ENCODE measurements around the gene TWIST2.

DNA sequence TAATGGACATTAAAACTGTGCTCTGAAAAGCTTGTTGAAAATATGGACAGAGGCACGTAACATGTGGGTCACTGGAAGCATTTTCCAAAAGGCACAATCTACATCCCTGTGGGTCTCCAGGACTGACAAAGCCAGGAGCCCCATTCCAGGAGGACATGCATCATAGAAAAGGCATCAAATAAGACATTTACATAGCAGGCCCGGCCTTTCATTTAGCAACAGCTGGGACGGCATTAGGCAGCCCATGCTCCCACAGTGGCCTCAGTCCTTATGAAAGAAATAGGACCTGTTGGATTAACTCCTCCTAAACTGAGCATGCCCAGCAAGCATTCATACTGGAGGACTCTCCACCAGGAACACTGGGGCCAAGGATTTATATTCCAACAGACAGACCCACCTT is 72.2 kb downstream of the TWIST2 start:
- TF ChIP-seq EP300 (IDR thresholded peaks at IDR 0.05) = no peak
- TF ChIP-seq, protein P1, sequence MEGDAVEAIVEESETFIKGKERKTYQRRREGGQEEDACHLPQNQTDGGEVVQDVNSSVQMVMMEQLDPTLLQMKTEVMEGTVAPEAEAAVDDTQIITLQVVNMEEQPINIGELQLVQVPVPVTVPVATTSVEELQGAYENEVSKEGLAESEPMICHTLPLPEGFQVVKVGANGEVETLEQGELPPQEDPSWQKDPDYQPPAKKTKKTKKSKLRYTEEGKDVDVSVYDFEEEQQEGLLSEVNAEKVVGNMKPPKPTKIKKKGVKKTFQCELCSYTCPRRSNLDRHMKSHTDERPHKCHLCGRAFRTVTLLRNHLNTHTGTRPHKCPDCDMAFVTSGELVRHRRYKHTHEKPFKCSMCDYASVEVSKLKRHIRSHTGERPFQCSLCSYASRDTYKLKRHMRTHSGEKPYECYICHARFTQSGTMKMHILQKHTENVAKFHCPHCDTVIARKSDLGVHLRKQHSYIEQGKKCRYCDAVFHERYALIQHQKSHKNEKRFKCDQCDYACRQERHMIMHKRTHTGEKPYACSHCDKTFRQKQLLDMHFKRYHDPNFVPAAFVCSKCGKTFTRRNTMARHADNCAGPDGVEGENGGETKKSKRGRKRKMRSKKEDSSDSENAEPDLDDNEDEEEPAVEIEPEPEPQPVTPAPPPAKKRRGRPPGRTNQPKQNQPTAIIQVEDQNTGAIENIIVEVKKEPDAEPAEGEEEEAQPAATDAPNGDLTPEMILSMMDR (IDR thresholded peaks at IDR 0.05) = no peak

Data from esophagus muscularis mucosa (tissue), 3 donors.